A673 (cell line): Measurements from ENCODE around the gene TMOD4.

Experiments used
- CTCF ChIP-seq: fragments of 300-800, 200-600 bp; sonication (generic); conservative IDR thresholded peaks from 2 replicates; pipeline ENCODE4 v1.5.1; 2017; ENCODE audit warnings: low read depth, mild to moderate bottlenecking, antibody characterized with exemption, low read length, moderate library complexity, mixed read lengths
- EZH2 ChIP-seq: fragments of 200-600 bp; sonication (generic); IDR thresholded peaks from 2 replicates; pipeline ENCODE4 v1.6.1; 2017; ENCODE audit warnings: borderline replicate concordance, low read depth, mild to moderate bottlenecking, mixed read lengths, antibody characterized with exemption, low read length; ENCODE audit not compliant: poor library complexity, severe bottlenecking

GRCh38 chr1:151158751-151159251 is 17.0 kb downstream of the TMOD4 start:
- TF ChIP-seq CTCF (no peak), EZH2 (no peak)
